ENCODE results near the gene DNAJC2. TPM values are rescaled to one million over a fixed set of nuclear protein-coding genes. Genes with fewer than 3 reads are reported as not detected.

DNAJC2 gene
- total RNA-seq, 2 experiments from 2014 or later, result 45.8 to 48.9 TPM

GRCh38 chr7:103348452-103348851, 3.9 kb upstream of the DNAJC2 start:
- POLR2A ChIA-PET, result interaction anchor here (0.6 to 2.0 kb wide), 7 partner anchors 10 to 649 kb away, joined by 3 to 8 read pairs (median 4); partner anchors contain the start of gene PMPCB
- Mint-ChIP-seq H3K9me3 (no peaks in the 10 kb centered on the region), H3K36me3 (ENCODE audit: low read depth) (peaks cover 41% of the 10 kb centered on the region), H3K4me3 (peak overlapping the region; percentile 94), H3K4me1 (ENCODE audit: low read depth) (peaks cover 45% of the 10 kb centered on the region), H3K27ac (peak overlapping the region; percentile 88), H3K27me3 (no peaks in the 10 kb centered on the region)
- no peak for TF ChIP-seq CTCF (IDR thresholded peaks at IDR 0.05)
- DNase-seq (peak; percentile 18), ATAC-seq (no peak)
- CTCF ChIA-PET, result no interaction called here
- intact Hi-C loops (cut with micrococcal nuclease), result loop anchor here (5.0 kb wide), 1 partner anchor 46 kb away; no protein-coding TSS in a partner anchor

- H3K36me3 Mint-ChIP-seq (ENCODE audit: low read depth), result peaks cover 41% of the 10 kb centered on the region
- H3K4me3 Mint-ChIP-seq, result peak within 1 kb of the TSS; percentile 94
- intact Hi-C loops (cut with micrococcal nuclease), result loop anchor here (5.0 kb wide), 1 partner anchor 45 kb away; no protein-coding TSS in a partner anchor
Measured at GRCh38 chr7:103347507-103348267, 3.1 kb upstream of the DNAJC2 start, which contains the start of gene PSMC2. Gene PSMC2, plus strand, starts transcription at chr7:103347643. Its CDS starts 69 bp downstream, at chr7:103347712.

GRCh38 chr7:103346396-103346795, 1.8 kb upstream of the DNAJC2 start:
- Mint-ChIP-seq H3K9me3 (no peaks in the 10 kb centered on the region), H3K27me3 (no peaks in the 10 kb centered on the region), H3K36me3 (ENCODE audit: low read depth) (peaks cover 40% of the 10 kb centered on the region), H3K4me3 (peak overlapping the region; percentile 94), H3K4me1 (ENCODE audit: low read depth) (peaks cover 44% of the 10 kb centered on the region), H3K27ac (peak overlapping the region; percentile 98)
- intact Hi-C loops (cut with micrococcal nuclease), result loop anchor here (5.0 kb wide), 1 partner anchor 44 kb away; no protein-coding TSS in a partner anchor
- DNase-seq (no peak), ATAC-seq (no peak)
- POLR2A ChIA-PET, result interaction anchor here (1.7 to 2.0 kb wide), 2 partner anchors 8 to 45 kb away, joined by 4 to 8 read pairs; no protein-coding TSS in a partner anchor
- no peak for TF ChIP-seq CTCF (IDR thresholded peaks at IDR 0.05)
- CTCF ChIA-PET, result no interaction called here

More at GRCh38 chr7:103347507-103348267, 3.1 kb upstream of the DNAJC2 start, which contains the start of gene PSMC2:
- Mint-ChIP-seq H3K27me3 (no peaks in the 10 kb centered on the region), H3K27ac (peak within 1 kb of the TSS; percentile 98), H3K9me3 (no peaks in the 10 kb centered on the region), H3K4me1 (ENCODE audit: low read depth) (peaks cover 42% of the 10 kb centered on the region)
- ATAC-seq, result peak; percentile 77
- POLR2A ChIA-PET, result interaction anchor here (0.5 to 2.0 kb wide), 13 partner anchors 9 to 648 kb away, joined by 3 to 8 read pairs (median 3); partner anchors contain the start of gene PMPCB
- peak; percentile 90 for DNase-seq
- CTCF ChIA-PET, result no interaction called here
- TF ChIP-seq CTCF (IDR thresholded peaks at IDR 0.05), result no peak

GRCh38 chr7:103343758-103344452, 662 bp downstream of the DNAJC2 start:
- ChIA-PET POLR2A (interaction anchor here (0.6 to 2.6 kb wide), 11 partner anchors 9 to 47 kb away, joined by 3 to 15 read pairs (median 3); partner anchors contain the start of gene PMPCB), CTCF (interaction anchor here (1.0 to 1.6 kb wide), 5 partner anchors 11 to 46 kb away, joined by 4 to 6 read pairs (median 4); partner anchors contain the start of gene PMPCB)
- H3K36me3 Mint-ChIP-seq (ENCODE audit: low read depth), result peaks cover 48% of the 10 kb centered on the region
- H3K27me3 Mint-ChIP-seq, result no peaks in the 10 kb centered on the region
- no peak for TF ChIP-seq CTCF (IDR thresholded peaks at IDR 0.05)
- ATAC-seq (peak; percentile 19), DNase-seq (peak; percentile 59)
- no peaks in the 10 kb centered on the region for H3K9me3 Mint-ChIP-seq
- peak overlapping the region; percentile 99 for H3K27ac Mint-ChIP-seq
- intact Hi-C loops (cut with micrococcal nuclease), result no loop called here
- H3K4me1 Mint-ChIP-seq (ENCODE audit: low read depth), result peaks cover 46% of the 10 kb centered on the region
- peak overlapping the region; percentile 94 for H3K4me3 Mint-ChIP-seq

Data from activated CD8-positive, alpha-beta T cell treated with anti-CD3 and anti-CD28 coated beads for 36 hours (primary cell).